Mucosa of rectum (tissue), 2 donors: ENCODE results near the gene SSRP1.

Source experiments
- H3K27ac ChIP-seq, 2 donors: one replicate each; pipeline ENCODE4 v1.7.0; 2013; ENCODE audit warnings: inconsistent platforms in 2 of 2, low read depth in 2 of 2, low read length in 2 of 2
- H3K27me3 ChIP-seq, 2 donors: one replicate each; pipeline ENCODE4 v1.7.0; 2013; ENCODE audit warnings: low read length in 2 of 2; ENCODE audit not compliant: control insufficient read depth in 2 of 2, insufficient read depth in 2 of 2
- H3K36me3 ChIP-seq, 2 donors: one replicate each; pipeline ENCODE4 v1.7.0; 2013; ENCODE audit warnings: low read length in 2 of 2; ENCODE audit not compliant: control insufficient read depth in 2 of 2, insufficient read depth in 2 of 2
- H3K4me1 ChIP-seq, 2 donors: one replicate each; pipeline ENCODE4 v1.7.0; 2013; ENCODE audit warnings: low read length in 2 of 2, mild to moderate bottlenecking in 1 of 2; ENCODE audit not compliant: control insufficient read depth in 2 of 2, insufficient read depth in 2 of 2
- H3K4me3 ChIP-seq, 2 donors: one replicate each; pipeline ENCODE4 v1.7.0; 2013; ENCODE audit warnings: low read length in 2 of 2
- H3K9ac ChIP-seq, 2 donors: one replicate each; pipeline ENCODE4 v1.7.0; 2013; ENCODE audit warnings: low read length in 2 of 2, low read depth in 1 of 2, mild to moderate bottlenecking in 1 of 2
- H3K9me3 ChIP-seq, 2 donors: one replicate each; pipeline ENCODE4 v1.7.0; 2013; ENCODE audit warnings: low read length in 2 of 2; ENCODE audit not compliant: control insufficient read depth in 2 of 2
- donor health status: healthy.
- donor health status: Normal muscosa, but diverticular disease.

Gene SSRP1

GRCh38 chr11:57349491-57350274 is 14.0 kb upstream of the SSRP1 start:
- Histone ChIP-seq H3K27me3 (peaks cover 0 to 3% of the 10 kb centered on the region in 2 donors), H3K27ac (no peak overlapping the region), H3K36me3 (no peaks in the 10 kb centered on the region), H3K4me3 (no peak overlapping the region), H3K9me3 (no peaks in the 10 kb centered on the region), H3K9ac (no peak overlapping the region), H3K4me1 (no peaks in the 10 kb centered on the region)

GRCh38 chr11:57348636-57349313 is 13.1 kb upstream of the SSRP1 start:
- H3K9ac ChIP-seq, result no peak overlapping the region
- no peaks in the 10 kb centered on the region for H3K36me3 ChIP-seq
- no peaks in the 10 kb centered on the region for H3K9me3 ChIP-seq
- H3K4me3 ChIP-seq, result no peak overlapping the region
- peaks cover 0 to 3% of the 10 kb centered on the region in 2 donors for H3K27me3 ChIP-seq
- no peaks in the 10 kb centered on the region for H3K4me1 ChIP-seq
- H3K27ac ChIP-seq, result no peak overlapping the region

DNA sequence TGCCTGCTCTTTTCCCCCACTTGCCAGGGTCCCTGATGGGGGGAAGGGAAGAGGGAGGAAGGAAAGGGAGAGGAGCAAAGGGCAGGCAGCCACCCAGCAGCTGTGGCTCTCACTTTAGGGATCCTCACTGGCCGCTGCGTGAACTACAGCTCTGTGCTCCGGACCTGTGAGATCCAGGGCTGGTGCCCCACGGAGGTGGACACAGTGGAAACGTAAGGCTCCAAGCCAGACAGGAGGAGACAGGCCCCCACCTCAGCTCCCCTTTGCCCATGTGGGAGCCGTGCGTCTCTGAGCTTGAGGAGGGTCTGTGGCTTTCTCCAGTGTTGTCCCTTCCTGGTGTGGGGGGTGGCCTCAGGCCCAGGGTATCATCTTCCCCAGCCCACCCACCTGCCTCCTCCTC is 12.4 kb upstream of the SSRP1 start:
- Histone ChIP-seq H3K36me3 (no peaks in the 10 kb centered on the region), H3K27ac (no peak overlapping the region), H3K4me3 (no peak overlapping the region), H3K4me1 (no peaks in the 10 kb centered on the region), H3K27me3 (peaks cover 0 to 3% of the 10 kb centered on the region in 2 donors), H3K9me3 (no peaks in the 10 kb centered on the region), H3K9ac (no peak overlapping the region)

- no peak overlapping the region for H3K27ac ChIP-seq
- no peaks in the 10 kb centered on the region for H3K9me3 ChIP-seq
- no peaks in the 10 kb centered on the region for H3K4me1 ChIP-seq
These were observed 11.6 kb upstream of the SSRP1 start for GRCh38 chr11:57347336-57347735.

GRCh38 chr11:57345555-57346211 is 10.0 kb upstream of the SSRP1 start:
- H3K36me3 ChIP-seq, result no peaks in the 10 kb centered on the region
- H3K9ac ChIP-seq, result peak overlapping the region in 1 of 2 donors; percentile 8
- H3K27ac ChIP-seq, result no peak overlapping the region
- no peaks in the 10 kb centered on the region for H3K9me3 ChIP-seq
- H3K4me1 ChIP-seq, result no peaks in the 10 kb centered on the region
- H3K27me3 ChIP-seq, result no peaks in the 10 kb centered on the region
- no peak overlapping the region for H3K4me3 ChIP-seq

More at GRCh38 chr11:57347336-57347735, 11.6 kb upstream of the SSRP1 start:
- H3K36me3 ChIP-seq, result no peaks in the 10 kb centered on the region
- H3K27me3 ChIP-seq, result no peaks in the 10 kb centered on the region
- no peak overlapping the region for H3K4me3 ChIP-seq
- no peak overlapping the region for H3K9ac ChIP-seq

- no peaks in the 10 kb centered on the region for H3K27me3 ChIP-seq
- no peaks in the 10 kb centered on the region for H3K4me1 ChIP-seq
- H3K9ac ChIP-seq, result peak overlapping the region in 1 of 2 donors; percentile 8
These were observed 9.1 kb upstream of the SSRP1 start for GRCh38 chr11:57344826-57345225.

GRCh38 chr11:57343825-57344224 is 8.1 kb upstream of the SSRP1 start:
- no peaks in the 10 kb centered on the region for H3K36me3 ChIP-seq
- H3K9me3 ChIP-seq, result no peaks in the 10 kb centered on the region
- no peak overlapping the region for H3K27ac ChIP-seq
- H3K27me3 ChIP-seq, result no peaks in the 10 kb centered on the region
- H3K4me1 ChIP-seq, result no peaks in the 10 kb centered on the region
- no peak overlapping the region for H3K4me3 ChIP-seq
- H3K9ac ChIP-seq, result no peak overlapping the region

More at GRCh38 chr11:57344826-57345225, 9.1 kb upstream of the SSRP1 start:
- H3K4me3 ChIP-seq, result no peak overlapping the region
- no peak overlapping the region for H3K27ac ChIP-seq
- H3K9me3 ChIP-seq, result no peaks in the 10 kb centered on the region
- H3K36me3 ChIP-seq, result no peaks in the 10 kb centered on the region

GRCh38 chr11:57342702-57343101 is 7.0 kb upstream of the SSRP1 start:
- no peak overlapping the region for H3K4me3 ChIP-seq
- H3K4me1 ChIP-seq, result no peaks in the 10 kb centered on the region
- H3K27ac ChIP-seq, result no peak overlapping the region
- no peak overlapping the region for H3K9ac ChIP-seq
- no peaks in the 10 kb centered on the region for H3K36me3 ChIP-seq
- H3K9me3 ChIP-seq, result no peaks in the 10 kb centered on the region
- H3K27me3 ChIP-seq, result no peaks in the 10 kb centered on the region

- peaks cover 0 to 2% of the 10 kb centered on the region in 2 donors for H3K4me1 ChIP-seq
- no peaks in the 10 kb centered on the region for H3K9me3 ChIP-seq
- H3K4me3 ChIP-seq, result no peak overlapping the region
- no peak overlapping the region for H3K27ac ChIP-seq
- no peaks in the 10 kb centered on the region for H3K36me3 ChIP-seq
- H3K27me3 ChIP-seq, result no peaks in the 10 kb centered on the region
- no peak overlapping the region for H3K9ac ChIP-seq
These were observed 5.6 kb upstream of the SSRP1 start for GRCh38 chr11:57341250-57341808.
